NCI-H1417 treated with DMSO at 0.1 percent for 48 hours (cell line): ENCODE data around the gene HAPLN2.

ENCODE experiments used
- DNase-seq: peaks from one replicate; lab custom pipeline; 2025; lab: John Stamatoyannopoulos, UW

Gene HAPLN2

GRCh38 chr1:156663178-156663577 lies 44.0 kb downstream of the HAPLN2 start:
- no peak for DNase-seq

- DNase-seq: no peak
These were observed 45.0 kb downstream of the HAPLN2 start for GRCh38 chr1:156664046-156664766.

GRCh38 chr1:156664767-156665411 lies 45.7 kb downstream of the HAPLN2 start:
- DNase-seq: no peak

- DNase-seq: no peak
These were observed 46.3 kb downstream of the HAPLN2 start for GRCh38 chr1:156665539-156665938.

GRCh38 chr1:156666862-156667609 lies 47.8 kb downstream of the HAPLN2 start:
- no peak for DNase-seq

- no peak for DNase-seq
These were observed 48.4 kb downstream of the HAPLN2 start for GRCh38 chr1:156667610-156667967.

- DNase-seq: no peak
These were observed 48.9 kb downstream of the HAPLN2 start for GRCh38 chr1:156667968-156668709.

- DNase-seq: no peak
These were observed 49.8 kb downstream of the HAPLN2 start for GRCh38 chr1:156668801-156669637.

GRCh38 chr1:156669794-156670193 lies 50.6 kb downstream of the HAPLN2 start:
- no peak for DNase-seq

- no peak for DNase-seq
These were observed 51.1 kb downstream of the HAPLN2 start for GRCh38 chr1:156670359-156670758.

GRCh38 chr1:156670791-156671190 lies 51.6 kb downstream of the HAPLN2 start:
- no peak for DNase-seq

GRCh38 chr1:156671804-156672203 lies 52.6 kb downstream of the HAPLN2 start:
- no peak for DNase-seq

- DNase-seq: no peak
These were observed 54.3 kb downstream of the HAPLN2 start for GRCh38 chr1:156673387-156674121.
